Measurements from ENCODE around the gene GSDME. TPM values are rescaled to one million over a fixed set of nuclear protein-coding genes. Genes with fewer than 3 reads are reported as not detected.
A peak's percentile ranks its signal among the peaks of the same experiment; 100 is the strongest.

Gene GSDME
- total and polyA plus RNA-seq, 2 donors (not counting 1 experiment from before 2014, with no cell fraction given): 40.8 to 57.1 TPM

DNA sequence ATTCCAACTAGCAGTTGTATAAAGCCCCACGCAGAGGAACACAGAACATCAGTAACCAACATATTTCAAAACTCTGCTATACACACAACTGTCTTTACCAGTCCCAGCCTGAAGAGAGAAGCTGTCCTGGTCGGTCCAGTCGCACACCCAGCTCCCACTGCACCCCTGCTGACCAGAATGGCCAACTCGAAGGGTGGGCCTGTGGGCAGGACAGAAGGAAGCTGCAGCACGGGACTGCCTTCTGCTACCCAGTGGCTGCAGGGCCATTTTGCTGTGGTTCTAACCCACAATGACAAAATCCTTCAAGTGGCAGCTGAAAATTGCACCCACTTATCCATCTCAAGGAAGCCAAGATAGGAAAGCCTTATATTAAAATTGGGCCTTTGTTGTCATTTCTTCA is 48.2 kb downstream of the GSDME start:
- DNase-seq (ENCODE audit: low read depth in 2 of 2): no peak
- Histone ChIP-seq H3K4me3 (replicated peaks in 1 of 4; ENCODE audit: control extremely low read depth in 1 of 4, insufficient read depth in 1 of 4, low read depth in 3 of 4, low read length in 4 of 4) (no peak overlapping the region), H2AFZ (ENCODE audit: low read length) (no peak overlapping the region), H4K20me1 (ENCODE audit: control insufficient read depth, extremely low read depth, insufficient read depth, low read length) (no peaks in the 10 kb centered on the region), H3K9me3 (ENCODE audit: control insufficient read depth, insufficient read depth, low read depth, low read length) (no peaks in the 10 kb centered on the region), H3K4me2 (ENCODE audit: extremely low read depth, insufficient read depth, low read length) (no peak overlapping the region), H3K36me3 (ENCODE audit: control insufficient read depth, insufficient read depth, low read length) (no peaks in the 10 kb centered on the region), H3K4me1 (ENCODE audit: control insufficient read depth, extremely low read depth, insufficient read depth, low read length) (peaks cover 3% of the 10 kb centered on the region), H3K27me3 (ENCODE audit: control insufficient read depth, insufficient read depth, low read length) (no peaks in the 10 kb centered on the region), H3K79me2 (ENCODE audit: control insufficient read depth, insufficient read depth, low read length) (no peaks in the 10 kb centered on the region), H3K27ac (ENCODE audit: insufficient read depth, low read length) (no peak overlapping the region), H3K9ac (ENCODE audit: insufficient read depth, low read length) (no peak overlapping the region)
- no peak for TF ChIP-seq EZH2 (IDR thresholded peaks at IDR 0.05; ENCODE audit: low read length, missing control alignments)
- TF ChIP-seq, protein P1, sequence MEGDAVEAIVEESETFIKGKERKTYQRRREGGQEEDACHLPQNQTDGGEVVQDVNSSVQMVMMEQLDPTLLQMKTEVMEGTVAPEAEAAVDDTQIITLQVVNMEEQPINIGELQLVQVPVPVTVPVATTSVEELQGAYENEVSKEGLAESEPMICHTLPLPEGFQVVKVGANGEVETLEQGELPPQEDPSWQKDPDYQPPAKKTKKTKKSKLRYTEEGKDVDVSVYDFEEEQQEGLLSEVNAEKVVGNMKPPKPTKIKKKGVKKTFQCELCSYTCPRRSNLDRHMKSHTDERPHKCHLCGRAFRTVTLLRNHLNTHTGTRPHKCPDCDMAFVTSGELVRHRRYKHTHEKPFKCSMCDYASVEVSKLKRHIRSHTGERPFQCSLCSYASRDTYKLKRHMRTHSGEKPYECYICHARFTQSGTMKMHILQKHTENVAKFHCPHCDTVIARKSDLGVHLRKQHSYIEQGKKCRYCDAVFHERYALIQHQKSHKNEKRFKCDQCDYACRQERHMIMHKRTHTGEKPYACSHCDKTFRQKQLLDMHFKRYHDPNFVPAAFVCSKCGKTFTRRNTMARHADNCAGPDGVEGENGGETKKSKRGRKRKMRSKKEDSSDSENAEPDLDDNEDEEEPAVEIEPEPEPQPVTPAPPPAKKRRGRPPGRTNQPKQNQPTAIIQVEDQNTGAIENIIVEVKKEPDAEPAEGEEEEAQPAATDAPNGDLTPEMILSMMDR (conservative IDR thresholded peaks at IDR 0.05 in 1 of 2, IDR thresholded peaks at IDR 0.05 in 1 of 2; ENCODE audit: low read depth in 1 of 2, low read length in 2 of 2): no peak

DNA sequence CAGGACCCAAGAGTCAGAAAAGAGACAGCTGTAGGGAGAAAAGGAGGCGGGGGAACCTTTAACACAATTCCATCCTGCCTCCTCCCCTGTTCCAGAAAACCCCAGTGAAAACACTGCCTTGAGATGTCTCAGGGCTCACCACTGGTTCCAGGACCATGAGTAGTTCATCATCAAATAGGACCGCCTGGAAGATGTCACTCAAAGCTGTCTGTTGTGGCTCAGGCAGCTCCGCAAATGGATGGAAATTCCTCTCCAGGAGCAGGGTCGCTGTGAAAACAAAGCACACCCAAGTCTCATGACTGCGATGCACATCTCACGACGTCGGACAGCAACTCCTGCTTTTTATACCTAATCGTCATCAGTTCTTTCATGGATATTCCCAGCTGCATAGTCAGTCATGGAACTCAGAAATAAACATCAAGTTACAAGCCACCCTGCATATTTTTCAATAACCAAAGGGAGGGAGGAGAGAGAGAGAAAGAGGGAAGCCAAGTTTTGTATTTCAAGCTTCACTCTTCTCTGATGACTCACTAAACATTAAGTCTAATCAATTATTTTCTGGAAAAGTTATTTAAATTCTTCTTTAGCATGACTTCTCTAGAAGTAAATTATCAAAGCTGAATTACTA is 49.2 kb downstream of the GSDME start:
- Histone ChIP-seq H3K4me3 (replicated peaks in 1 of 4; ENCODE audit: control extremely low read depth in 1 of 4, insufficient read depth in 1 of 4, low read depth in 3 of 4, low read length in 4 of 4) (no peak overlapping the region), H3K79me2 (ENCODE audit: control insufficient read depth, insufficient read depth, low read length) (no peaks in the 10 kb centered on the region), H3K9me3 (ENCODE audit: control insufficient read depth, insufficient read depth, low read depth, low read length) (no peaks in the 10 kb centered on the region), H4K20me1 (ENCODE audit: control insufficient read depth, extremely low read depth, insufficient read depth, low read length) (no peaks in the 10 kb centered on the region), H3K4me2 (ENCODE audit: extremely low read depth, insufficient read depth, low read length) (no peak overlapping the region), H3K36me3 (ENCODE audit: control insufficient read depth, insufficient read depth, low read length) (no peaks in the 10 kb centered on the region), H3K9ac (ENCODE audit: insufficient read depth, low read length) (no peak overlapping the region), H2AFZ (ENCODE audit: low read length) (no peak overlapping the region), H3K4me1 (ENCODE audit: control insufficient read depth, extremely low read depth, insufficient read depth, low read length) (peaks cover 4% of the 10 kb centered on the region), H3K27me3 (ENCODE audit: control insufficient read depth, insufficient read depth, low read length) (no peaks in the 10 kb centered on the region), H3K27ac (ENCODE audit: insufficient read depth, low read length) (peak overlapping the region; percentile 26)
- peak; percentile 35 to 78 for DNase-seq (ENCODE audit: low read depth in 2 of 2)
- TF ChIP-seq EZH2 (IDR thresholded peaks at IDR 0.05; ENCODE audit: low read length, missing control alignments): no peak
- TF ChIP-seq, protein P1 (conservative IDR thresholded peaks at IDR 0.05 in 1 of 2, IDR thresholded peaks at IDR 0.05 in 1 of 2; ENCODE audit: low read depth in 1 of 2, low read length in 2 of 2): no peak

DNA sequence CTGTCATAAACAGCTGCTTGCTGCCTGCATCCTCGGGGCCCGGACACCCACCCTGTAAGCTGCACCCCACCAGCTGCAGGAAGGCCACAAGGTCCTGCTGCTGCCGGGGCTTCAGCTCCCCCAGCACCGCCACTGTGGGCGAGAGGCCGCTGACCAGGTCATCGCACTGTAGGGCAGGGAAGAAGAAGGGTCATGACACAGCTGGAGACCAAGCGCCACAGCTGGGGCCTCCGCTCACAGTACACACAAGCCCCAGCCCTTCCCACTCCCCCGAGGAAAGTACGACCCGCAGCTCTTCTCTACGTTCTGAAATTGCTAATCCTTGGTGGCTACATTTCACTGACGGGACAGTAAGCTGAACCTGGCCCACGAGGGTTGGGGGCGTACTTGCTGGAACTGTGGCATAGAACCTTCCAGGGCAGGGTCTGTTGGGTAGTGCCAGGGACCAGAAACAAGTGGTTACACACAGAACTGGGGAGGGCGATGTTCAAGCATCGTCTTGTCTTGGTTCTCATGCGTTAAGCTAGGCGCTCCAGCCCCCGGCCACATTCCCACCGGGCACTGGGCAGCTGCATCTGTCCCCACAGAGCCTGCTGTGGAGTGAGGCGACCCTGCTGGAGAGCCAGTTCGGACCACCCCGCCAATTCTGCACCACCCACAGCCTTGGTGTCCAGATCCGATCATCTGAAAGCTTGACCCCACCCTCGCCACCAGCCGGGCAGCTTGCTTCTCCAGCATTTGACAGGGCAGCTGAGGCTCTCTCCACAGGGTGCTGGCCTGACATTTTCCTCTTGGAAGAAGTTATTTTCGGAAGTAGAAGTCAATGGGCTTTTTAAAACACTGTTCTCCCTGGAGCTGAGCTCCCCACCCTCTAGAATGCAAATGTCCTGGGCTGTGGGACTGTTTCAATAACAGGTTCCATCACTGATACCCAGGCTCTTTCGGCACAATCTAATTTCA is 50.8 kb downstream of the GSDME start:
- no peaks in the 10 kb centered on the region for H3K79me2 ChIP-seq (ENCODE audit: control insufficient read depth, insufficient read depth, low read length)
- no peaks in the 10 kb centered on the region for H3K9me3 ChIP-seq (ENCODE audit: control insufficient read depth, insufficient read depth, low read depth, low read length)
- H3K4me2 ChIP-seq (ENCODE audit: extremely low read depth, insufficient read depth, low read length): no peak overlapping the region
- no peaks in the 10 kb centered on the region for H3K36me3 ChIP-seq (ENCODE audit: control insufficient read depth, insufficient read depth, low read length)
- peaks cover 12% of the 10 kb centered on the region for H3K4me1 ChIP-seq (ENCODE audit: control insufficient read depth, extremely low read depth, insufficient read depth, low read length)
- no peaks in the 10 kb centered on the region for H3K27me3 ChIP-seq (ENCODE audit: control insufficient read depth, insufficient read depth, low read length)
- H3K4me3 ChIP-seq (replicated peaks in 1 of 4; ENCODE audit: control extremely low read depth in 1 of 4, insufficient read depth in 1 of 4, low read depth in 3 of 4, low read length in 4 of 4): no peak overlapping the region
- no peak overlapping the region for H3K9ac ChIP-seq (ENCODE audit: insufficient read depth, low read length)
- no peak overlapping the region for H2AFZ ChIP-seq (ENCODE audit: low read length)
- DNase-seq (ENCODE audit: low read depth in 2 of 2): no peak
- TF ChIP-seq EZH2 (IDR thresholded peaks at IDR 0.05; ENCODE audit: low read length, missing control alignments): no peak
- TF ChIP-seq, protein P1 (conservative IDR thresholded peaks at IDR 0.05 in 1 of 2, IDR thresholded peaks at IDR 0.05 in 1 of 2; ENCODE audit: low read depth in 1 of 2, low read length in 2 of 2): no peak
- H3K27ac ChIP-seq (ENCODE audit: insufficient read depth, low read length): no peak overlapping the region
- H4K20me1 ChIP-seq (ENCODE audit: control insufficient read depth, extremely low read depth, insufficient read depth, low read length): no peaks in the 10 kb centered on the region

All from fibroblast of lung (primary cell).